ENCODE measurements around the gene NFIB. TPM values are rescaled to one million over a fixed set of nuclear protein-coding genes. Genes with fewer than 3 reads are reported as not detected.

The NFIB gene
- polyA plus RNA-seq, 1 experiment: 0.47 TPM

DNA sequence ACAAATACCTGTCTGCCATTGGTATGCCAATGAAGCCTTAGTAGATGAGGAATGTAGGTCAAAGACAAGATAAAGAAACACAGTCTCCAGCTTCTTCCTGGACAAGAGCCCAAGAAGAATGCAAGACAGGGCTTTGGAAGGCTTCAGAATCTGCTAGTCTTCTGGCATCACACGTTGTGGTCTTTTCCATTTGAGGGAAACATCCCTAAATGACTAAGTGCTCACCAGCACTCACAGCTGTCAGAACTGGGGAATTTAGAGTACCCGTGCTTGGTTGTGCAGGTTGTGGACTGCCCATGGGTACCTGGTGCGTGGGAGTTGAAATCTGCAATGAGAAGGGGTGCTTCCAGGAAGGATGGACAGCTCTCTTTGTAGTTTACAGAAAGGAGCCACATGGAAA is 27.1 kb upstream of the NFIB start:
- no peak for DNase-seq (ENCODE audit: low read depth)
- CTCF ChIA-PET: no interaction called here
- H3K36me3 ChIP-seq (ENCODE audit: control insufficient read depth, insufficient read depth, low read length): no peaks in the 10 kb centered on the region
- H3K27me3 ChIP-seq (ENCODE audit: control insufficient read depth, insufficient read depth, low read length): peaks cover 26% of the 10 kb centered on the region
- no peak overlapping the region for H3K4me3 ChIP-seq (ENCODE audit: low read depth, low read length)
- POLR2A ChIA-PET: no interaction called here
- TF ChIP-seq, protein P1, sequence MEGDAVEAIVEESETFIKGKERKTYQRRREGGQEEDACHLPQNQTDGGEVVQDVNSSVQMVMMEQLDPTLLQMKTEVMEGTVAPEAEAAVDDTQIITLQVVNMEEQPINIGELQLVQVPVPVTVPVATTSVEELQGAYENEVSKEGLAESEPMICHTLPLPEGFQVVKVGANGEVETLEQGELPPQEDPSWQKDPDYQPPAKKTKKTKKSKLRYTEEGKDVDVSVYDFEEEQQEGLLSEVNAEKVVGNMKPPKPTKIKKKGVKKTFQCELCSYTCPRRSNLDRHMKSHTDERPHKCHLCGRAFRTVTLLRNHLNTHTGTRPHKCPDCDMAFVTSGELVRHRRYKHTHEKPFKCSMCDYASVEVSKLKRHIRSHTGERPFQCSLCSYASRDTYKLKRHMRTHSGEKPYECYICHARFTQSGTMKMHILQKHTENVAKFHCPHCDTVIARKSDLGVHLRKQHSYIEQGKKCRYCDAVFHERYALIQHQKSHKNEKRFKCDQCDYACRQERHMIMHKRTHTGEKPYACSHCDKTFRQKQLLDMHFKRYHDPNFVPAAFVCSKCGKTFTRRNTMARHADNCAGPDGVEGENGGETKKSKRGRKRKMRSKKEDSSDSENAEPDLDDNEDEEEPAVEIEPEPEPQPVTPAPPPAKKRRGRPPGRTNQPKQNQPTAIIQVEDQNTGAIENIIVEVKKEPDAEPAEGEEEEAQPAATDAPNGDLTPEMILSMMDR (IDR thresholded peaks at IDR 0.05; ENCODE audit: insufficient read depth, low read depth, low read length): no peak

DNA sequence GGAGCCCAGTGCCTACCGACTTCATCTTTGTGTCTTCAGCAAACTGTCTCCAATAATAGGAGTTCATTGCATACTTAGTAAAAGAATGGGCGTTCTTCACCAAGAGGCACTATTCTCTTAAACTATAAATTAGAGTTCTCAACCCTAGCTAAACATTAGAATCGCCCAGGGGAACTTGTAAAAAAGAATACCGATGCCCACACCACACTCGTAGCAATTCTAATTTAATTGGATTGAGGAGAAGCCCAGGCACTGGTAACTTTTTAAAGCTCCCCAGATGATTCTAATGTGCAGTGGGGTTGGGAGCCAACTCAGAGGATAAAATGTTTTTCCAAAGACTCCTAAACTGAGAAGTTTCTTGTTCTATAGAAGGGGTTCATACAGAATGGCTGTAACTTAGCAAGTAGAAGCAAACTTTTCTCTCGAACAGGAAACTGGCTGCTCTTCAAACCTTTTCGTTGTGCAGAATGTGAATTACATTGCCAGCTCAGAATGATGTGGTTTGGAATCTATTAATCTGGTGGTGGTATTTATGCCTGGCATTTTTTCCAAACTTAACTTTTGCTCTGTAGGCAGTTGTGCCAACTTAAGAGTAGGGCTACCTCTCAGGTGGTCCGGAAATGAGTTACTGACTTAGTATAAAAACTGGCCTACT is 26.4 kb upstream of the NFIB start:
- ChIA-PET POLR2A (no interaction called here), CTCF (no interaction called here)
- Histone ChIP-seq H3K27me3 (ENCODE audit: control insufficient read depth, insufficient read depth, low read length) (peaks cover 20% of the 10 kb centered on the region), H3K36me3 (ENCODE audit: control insufficient read depth, insufficient read depth, low read length) (no peaks in the 10 kb centered on the region), H3K4me3 (ENCODE audit: low read depth, low read length) (no peak overlapping the region)
- TF ChIP-seq, protein P1 (IDR thresholded peaks at IDR 0.05; ENCODE audit: insufficient read depth, low read depth, low read length): no peak
- DNase-seq (ENCODE audit: low read depth): no peak

DNA sequence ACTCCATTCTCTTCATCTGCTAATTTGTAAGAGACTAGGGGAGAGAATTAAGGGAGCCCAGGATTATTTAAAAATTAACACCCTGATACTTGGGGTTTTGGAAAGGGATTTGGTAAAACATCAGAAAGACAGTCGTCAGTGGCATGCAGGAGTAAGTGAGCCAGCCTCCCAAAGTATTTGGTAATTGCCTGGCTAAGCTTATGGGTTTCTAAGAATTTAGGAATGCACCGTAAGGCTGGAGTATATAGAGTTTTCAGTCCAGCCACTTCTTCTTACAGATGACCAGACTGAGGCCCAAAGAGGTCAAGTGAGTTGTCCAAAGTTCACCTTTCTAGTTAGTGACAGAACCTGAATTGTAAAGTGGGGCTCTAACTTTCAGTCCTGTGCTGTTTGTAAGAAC is 25.8 kb upstream of the NFIB start:
- ChIA-PET CTCF (interaction anchor here (0.6 kb wide), 1 partner anchor 14 kb away, joined by 3 read pairs; no protein-coding TSS in a partner anchor), POLR2A (no interaction called here)
- H3K4me3 ChIP-seq (ENCODE audit: low read depth, low read length): no peak overlapping the region
- H3K27me3 ChIP-seq (ENCODE audit: control insufficient read depth, insufficient read depth, low read length): peaks cover 17% of the 10 kb centered on the region
- no peaks in the 10 kb centered on the region for H3K36me3 ChIP-seq (ENCODE audit: control insufficient read depth, insufficient read depth, low read length)
- DNase-seq (ENCODE audit: low read depth): no peak
- TF ChIP-seq, protein P1 (IDR thresholded peaks at IDR 0.05; ENCODE audit: insufficient read depth, low read depth, low read length): no peak

DNA sequence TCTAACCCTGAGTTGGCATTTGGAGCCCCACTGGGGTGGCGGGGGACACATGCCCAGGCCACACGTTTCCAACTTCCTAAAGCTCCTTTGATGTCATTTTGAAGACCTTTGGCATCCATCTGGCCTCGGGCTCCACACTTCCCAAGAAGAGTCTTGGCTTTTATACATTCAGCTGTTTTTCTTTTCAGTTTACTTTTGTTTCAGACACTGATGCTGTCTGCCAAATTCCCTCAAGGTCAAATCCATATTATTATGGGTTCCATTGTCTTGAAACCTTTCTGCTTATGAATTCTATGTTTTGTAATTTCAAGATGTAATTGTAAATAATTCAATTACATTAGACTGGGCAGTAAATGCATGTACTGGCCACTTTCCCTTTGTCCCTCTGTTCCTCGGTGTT is 23.7 kb upstream of the NFIB start:
- CTCF ChIA-PET: interaction anchor here (1.6 kb wide), 1 partner anchor 16 kb away, joined by 7 read pairs; no protein-coding TSS in a partner anchor
- POLR2A ChIA-PET: no interaction called here
- TF ChIP-seq, protein P1 (IDR thresholded peaks at IDR 0.05; ENCODE audit: insufficient read depth, low read depth, low read length): no peak
- Histone ChIP-seq H3K27me3 (ENCODE audit: control insufficient read depth, insufficient read depth, low read length) (peaks cover 15% of the 10 kb centered on the region), H3K36me3 (ENCODE audit: control insufficient read depth, insufficient read depth, low read length) (no peaks in the 10 kb centered on the region), H3K4me3 (ENCODE audit: low read depth, low read length) (no peak overlapping the region)
- no peak for DNase-seq (ENCODE audit: low read depth)

DNA sequence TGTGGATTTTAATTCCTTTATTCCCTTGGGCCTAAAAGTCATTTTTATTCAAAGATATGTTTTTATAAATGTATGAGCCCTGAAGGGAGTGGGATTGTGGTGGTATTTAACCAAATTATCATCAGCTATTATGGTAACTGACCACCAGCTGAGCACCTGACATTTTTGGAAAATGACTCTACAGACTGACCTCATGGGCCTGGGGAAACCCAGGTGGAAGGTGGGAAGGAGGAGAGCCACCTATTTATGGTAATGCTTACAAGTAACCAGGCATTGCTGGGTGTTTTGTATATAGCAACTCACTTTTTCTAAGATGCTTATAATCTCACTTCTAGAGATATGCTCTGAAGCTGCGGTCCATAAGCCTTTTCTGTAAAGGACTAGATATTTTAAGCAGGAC is 22.3 kb upstream of the NFIB start:
- CTCF ChIA-PET: interaction anchor here (1.1 kb wide), 1 partner anchor 93 kb away, joined by 3 read pairs; no protein-coding TSS in a partner anchor
- H3K4me3 ChIP-seq (ENCODE audit: low read depth, low read length): no peak overlapping the region
- DNase-seq (ENCODE audit: low read depth): no peak
- POLR2A ChIA-PET: no interaction called here
- no peaks in the 10 kb centered on the region for H3K36me3 ChIP-seq (ENCODE audit: control insufficient read depth, insufficient read depth, low read length)
- peaks cover 12% of the 10 kb centered on the region for H3K27me3 ChIP-seq (ENCODE audit: control insufficient read depth, insufficient read depth, low read length)
- TF ChIP-seq, protein P1 (IDR thresholded peaks at IDR 0.05; ENCODE audit: insufficient read depth, low read depth, low read length): no peak

Data from BJ (cell line).